Left ventricle myocardium superior (tissue), 1 donor: ENCODE measurements around the gene SLC12A2. TPM values are rescaled to one million over a fixed set of nuclear protein-coding genes. Genes with fewer than 3 reads are reported as not detected.

ENCODE experiments used
- ATAC-seq: fragments of 200-7000 bp; cut with Tn5 transposase; one replicate; pipeline ENCODE4 v1.9.1; 2020; ENCODE audit warnings: mild to moderate bottlenecking, moderate library complexity
- DNase-seq: peaks from one replicate; pipeline ENCODE4 v3.0.0-alpha.2; 2020
- intact Hi-C: fragments of 100-400 bp; cut with micrococcal nuclease; formaldehyde crosslinking; loops from one replicate; pipeline ENCODE4 v1.11.0; 2022
- long read RNA-seq: library from polyadenylated mRNA; unstranded; transcript quantifications from one replicate; pipeline ENCODE4 v2.0.0, GENCODE V29; 2021
- total RNA-seq: library from RNA; stranded (reverse); fragmentation: NEBNext Ultra II Directional; extraction: Animal tissue kit (Norgen Biotek cat#: 25700); gene quantifications from one replicate; pipeline ENCODE4 v1.2.1, GENCODE V29; 2021
- donor health status: DM: no; HTN: yes; CAD: no; lungs with severe emphysema.

SLC12A2 gene
- 11.0 TPM for total RNA-seq
- long read RNA-seq, full-length matches to known transcripts = 2 of 8 reads
- long read RNA-seq, partial matches to known transcripts = 3 of 8 reads
- long read RNA-seq, other reads (novel, unspliced or antisense) = 3 of 8 reads

DNA sequence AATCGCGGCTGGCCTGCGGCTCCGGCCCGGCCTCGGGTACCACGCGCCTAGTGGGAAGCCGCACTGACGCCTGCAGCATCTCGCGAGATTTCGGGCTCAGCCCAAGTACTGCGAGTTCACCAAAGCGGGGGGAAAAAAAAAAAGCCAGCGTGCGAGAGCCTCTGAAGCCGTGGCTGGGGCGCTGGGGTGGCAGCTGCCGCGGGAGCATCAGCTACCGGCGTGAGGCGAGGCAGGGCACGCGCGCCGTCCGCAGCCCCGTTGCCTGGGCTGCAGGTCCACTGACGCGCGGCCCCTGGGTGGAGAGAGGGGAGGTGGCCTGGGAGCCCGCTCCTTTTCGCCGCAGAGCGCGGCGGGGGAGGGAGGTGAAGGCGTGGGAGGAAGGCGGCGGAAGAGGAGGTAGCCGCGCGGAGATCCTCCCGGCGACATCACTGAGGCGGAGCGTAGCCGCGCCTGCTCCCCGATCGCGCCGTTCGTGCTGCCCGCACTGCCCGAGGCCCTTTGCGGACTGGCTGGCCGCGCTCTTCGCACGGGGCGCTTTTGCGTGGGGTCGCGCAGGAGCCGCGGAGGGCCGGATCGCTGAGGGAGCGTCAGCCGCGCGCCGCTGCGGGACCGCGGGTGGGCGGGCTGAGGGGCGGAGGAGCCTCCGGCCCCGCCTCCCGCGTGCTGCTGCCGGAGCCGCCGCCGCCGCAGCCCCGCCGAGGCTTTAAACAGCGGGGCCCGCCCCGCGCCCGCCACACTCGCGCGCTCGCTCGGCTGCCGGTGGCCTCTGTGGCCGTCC, at the start of gene SLC12A2:
Gene SLC12A2 (plus strand): TSS at position 734 of the 778 bp plus-strand sequence. CDS start 189 bp downstream, outside the sequence.
- ATAC-seq (peak; percentile 93), DNase-seq (peak; percentile 94)
- intact Hi-C loops = no loop called here

DNA sequence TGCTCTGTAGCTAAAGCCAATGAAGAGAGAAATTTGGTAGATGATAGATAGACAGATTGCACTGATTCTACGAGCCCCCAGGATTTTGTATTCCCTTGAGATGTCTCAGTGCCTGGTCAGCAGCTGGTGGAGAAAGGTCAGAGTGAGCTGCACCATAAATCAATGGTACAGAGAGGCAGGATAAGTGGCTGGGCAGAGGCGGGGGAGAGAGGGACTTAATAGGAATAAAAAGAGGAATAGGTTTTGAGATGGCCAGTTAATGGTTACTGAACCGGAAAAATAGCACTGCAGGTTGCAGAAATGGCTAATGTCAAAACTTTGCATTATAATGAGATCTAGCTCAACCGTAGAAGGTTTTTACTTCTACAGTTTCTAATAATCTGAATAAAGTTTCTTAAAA, 47.9 kb upstream of the SLC12A2 start:
- DNase-seq (no peak), ATAC-seq (no peak)
- intact Hi-C loops = no loop called here

DNA sequence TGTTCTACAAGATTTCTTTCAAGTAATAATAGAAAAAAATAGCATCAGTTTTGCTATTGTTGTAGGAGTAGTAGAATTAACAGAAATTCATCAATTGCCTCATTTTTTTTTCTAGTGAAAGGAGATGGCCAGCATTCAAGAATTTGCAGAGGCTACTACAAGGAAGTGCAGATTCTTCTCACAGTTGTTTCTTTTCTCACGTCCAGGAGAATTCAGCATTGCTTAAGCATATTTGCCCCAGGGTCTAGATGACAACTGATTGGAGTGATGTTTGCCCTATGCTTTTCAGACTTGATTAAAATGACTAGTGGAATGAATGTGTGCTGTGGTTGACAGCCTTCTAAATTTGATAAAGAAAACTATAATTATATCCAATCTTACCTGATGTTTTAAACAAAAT, 46.6 kb upstream of the SLC12A2 start:
- no peak for ATAC-seq
- intact Hi-C loops = no loop called here
- DNase-seq = no peak

DNA sequence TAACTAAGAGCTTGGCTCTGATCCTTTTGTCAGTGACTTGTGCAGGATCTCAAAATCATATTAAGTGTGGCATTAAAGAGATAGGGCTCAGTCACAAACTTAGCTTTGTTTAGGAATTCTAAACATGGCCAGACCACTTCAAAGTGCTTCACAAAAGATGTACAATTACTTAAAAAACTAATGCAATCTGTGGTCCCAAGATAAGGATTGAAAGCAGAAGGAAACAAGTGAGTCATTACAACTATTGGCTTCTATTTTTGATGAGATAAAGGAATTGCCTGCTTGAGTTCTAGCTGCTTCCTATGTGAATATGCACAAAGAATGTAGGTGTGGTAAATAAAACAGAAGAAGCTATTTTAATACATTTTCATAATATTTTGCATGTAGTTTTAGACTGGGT, 44.9 kb upstream of the SLC12A2 start:
- DNase-seq = no peak
- peak; percentile 43 for ATAC-seq
- intact Hi-C loops = no loop called here

DNA sequence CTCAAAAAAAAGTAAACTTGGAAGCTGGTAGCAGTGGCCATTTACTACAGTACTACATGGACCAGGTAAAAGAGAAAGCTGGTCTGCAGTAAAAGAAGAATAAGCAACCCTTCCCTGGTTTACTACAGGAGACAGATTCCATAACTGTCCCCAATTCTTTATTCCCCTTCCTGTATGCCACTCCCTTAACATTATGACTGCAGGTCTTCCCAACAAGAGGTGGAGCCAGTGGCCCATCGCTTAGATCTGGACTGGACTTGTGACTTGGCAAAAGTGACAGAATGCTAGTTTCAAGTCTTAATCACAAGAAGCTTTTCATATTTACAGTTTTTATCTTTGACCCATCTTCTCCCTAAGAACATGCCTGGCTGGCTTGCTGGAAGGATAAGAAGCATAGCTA, 42.6 kb upstream of the SLC12A2 start:
- ATAC-seq (no peak), DNase-seq (no peak)

DNA sequence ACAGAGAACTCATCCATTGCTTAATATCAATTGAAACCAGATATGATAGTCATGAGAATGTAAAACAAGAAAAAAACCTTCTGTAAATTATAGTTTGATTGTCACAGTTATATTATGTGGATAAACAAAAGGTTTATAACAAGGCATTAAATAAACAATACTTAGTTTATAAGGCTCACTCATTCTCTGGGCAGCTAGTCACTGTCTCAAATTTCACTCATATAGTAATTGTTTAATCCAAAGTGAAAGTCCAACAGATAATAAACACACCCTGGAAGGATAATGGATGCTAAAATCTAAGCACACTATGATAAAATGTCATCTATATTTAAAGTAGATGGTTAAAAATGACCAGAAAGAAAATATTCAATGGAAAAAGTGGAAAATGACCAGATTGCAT, 30.8 kb upstream of the SLC12A2 start:
- intact Hi-C loops = no loop called here
- no peak for DNase-seq
- ATAC-seq = no peak

More for the DNA sequence above, 42.6 kb upstream of the SLC12A2 start:
- intact Hi-C loops = no loop called here

DNA sequence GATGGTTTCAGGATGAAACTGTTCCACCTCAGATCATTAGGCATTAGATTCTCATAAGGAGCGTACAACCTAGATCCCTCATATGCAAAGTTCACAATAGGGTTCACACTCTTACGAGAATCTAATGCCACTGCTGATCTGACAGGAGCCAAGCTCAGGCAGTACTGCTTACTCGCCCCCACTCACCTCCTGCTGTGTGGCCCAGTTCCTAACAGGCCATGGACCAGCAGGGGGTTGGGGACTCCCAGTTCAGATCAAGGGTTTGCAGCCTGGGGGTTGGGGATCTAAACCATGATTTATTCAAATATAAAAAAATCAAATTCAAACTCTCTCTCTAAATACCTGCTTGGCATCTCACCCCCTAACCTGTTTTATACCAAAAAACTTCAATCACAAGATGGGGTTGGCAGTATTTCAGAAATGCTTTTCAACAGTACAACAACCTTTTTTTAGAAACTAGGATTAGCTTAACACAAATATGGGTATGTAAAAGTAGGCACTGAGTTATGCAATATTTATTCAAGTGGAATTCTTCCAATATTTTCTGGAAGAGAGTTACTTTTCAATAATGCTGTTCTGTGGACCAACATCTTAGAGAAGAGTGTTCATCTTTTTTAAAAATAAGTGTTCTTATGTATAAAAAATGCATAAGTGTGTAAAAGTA, 30.1 kb upstream of the SLC12A2 start:
- no peak for DNase-seq
- peak; percentile 60 for ATAC-seq
- intact Hi-C loops = no loop called here

DNA sequence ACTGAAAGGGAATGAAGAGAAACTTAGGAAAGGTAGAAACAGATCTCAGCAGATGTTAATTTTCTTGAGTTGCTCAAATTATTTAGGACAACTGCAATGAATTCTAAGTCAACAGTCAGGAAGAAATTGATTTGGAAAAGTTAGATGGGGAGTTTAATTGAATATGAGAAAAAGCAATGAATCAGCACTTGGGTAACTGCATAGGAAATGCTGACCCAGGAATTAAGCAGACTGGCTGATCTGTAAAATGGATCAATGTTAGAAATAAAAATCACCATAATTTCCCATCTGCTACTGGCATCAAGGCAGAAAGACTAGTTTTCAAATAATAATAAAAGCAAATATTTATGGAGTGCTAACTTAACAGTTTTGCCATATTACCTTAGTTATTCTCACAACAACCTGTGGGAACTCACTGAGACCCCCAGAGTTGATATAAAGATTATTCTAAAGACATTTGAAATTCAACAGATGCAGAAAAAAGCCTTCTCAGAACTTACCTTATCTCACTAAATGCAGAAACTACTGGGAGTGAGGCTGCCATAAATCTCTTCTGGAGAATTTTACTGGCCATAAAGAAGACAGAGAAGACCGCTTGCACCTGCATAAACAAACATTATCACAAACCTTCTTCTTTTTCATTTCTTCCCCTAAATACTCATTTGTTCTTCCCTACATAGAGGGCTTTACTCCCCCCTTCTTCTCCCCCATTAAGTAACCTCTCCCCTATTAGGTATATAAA, 22.8 kb upstream of the SLC12A2 start:
- intact Hi-C loops = no loop called here
- no peak for DNase-seq

DNA sequence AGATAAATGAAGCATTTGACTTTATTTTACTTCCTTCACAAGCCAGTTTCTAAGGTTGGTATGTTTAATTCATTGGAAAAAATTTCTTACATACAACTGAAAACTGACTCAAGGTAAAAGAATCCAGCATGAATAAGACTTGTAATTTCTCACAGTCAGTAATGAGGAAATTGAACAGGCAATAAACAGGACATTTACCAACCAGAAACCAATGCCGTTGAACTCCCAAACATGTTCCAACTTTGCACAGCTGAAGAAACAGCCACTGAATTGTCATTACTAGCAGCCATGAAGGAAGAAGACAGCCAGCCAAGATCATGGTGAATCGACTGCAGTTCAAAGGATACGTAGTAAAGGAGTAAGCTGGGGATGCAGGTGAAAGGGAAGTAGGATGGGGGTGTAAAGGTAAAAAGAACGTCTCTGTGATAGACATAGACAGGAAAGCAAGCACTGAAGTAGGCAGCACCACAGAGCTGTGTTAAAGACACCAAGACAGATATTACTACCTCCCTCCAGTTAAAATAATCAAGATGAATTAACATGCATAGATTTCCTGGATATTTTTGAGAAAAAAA, 21.3 kb upstream of the SLC12A2 start:
- DNase-seq = no peak
- ATAC-seq = no peak
- intact Hi-C loops = no loop called here

More for the DNA sequence above, 22.8 kb upstream of the SLC12A2 start:
- ATAC-seq = no peak

DNA sequence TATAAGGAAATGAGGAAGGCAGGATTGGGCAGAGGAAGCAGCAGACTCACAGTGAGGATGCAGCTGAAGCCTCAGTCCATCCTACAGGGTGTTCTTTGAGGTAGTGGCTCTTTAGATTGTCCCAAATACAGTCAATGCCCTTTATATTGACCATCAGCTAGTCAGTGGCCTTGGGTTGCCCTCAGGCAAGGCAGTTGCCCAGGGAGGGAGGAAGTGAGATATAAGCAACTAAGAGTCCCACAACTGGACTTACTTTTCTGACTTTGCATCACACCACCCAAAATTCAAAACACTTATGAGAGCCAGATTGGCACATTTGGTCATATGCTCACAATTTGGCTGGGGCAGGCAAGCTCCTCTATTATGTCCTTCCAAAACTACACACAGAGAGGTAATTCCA, 9.4 kb upstream of the SLC12A2 start:
- DNase-seq = no peak
- intact Hi-C loops = no loop called here
- ATAC-seq = no peak

DNA sequence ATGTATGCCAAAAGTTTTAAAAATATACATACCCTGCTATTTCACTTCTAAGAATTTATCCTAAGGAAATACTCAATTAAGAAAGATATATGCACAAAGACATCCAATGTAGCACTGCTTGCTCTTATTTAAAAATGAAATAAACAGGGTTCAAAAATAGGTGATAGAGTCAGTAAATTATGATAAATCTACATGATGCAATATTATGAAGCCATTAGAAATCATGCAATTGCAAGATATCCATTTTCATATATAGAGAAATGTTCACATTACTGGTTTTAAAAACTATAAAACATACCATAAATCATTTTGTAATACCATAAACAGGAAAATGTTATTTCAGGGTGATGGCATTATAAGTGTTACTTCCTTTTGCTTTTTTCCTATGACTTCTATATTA, 8.6 kb upstream of the SLC12A2 start:
- DNase-seq (no peak), ATAC-seq (no peak)
- intact Hi-C loops = no loop called here

DNA sequence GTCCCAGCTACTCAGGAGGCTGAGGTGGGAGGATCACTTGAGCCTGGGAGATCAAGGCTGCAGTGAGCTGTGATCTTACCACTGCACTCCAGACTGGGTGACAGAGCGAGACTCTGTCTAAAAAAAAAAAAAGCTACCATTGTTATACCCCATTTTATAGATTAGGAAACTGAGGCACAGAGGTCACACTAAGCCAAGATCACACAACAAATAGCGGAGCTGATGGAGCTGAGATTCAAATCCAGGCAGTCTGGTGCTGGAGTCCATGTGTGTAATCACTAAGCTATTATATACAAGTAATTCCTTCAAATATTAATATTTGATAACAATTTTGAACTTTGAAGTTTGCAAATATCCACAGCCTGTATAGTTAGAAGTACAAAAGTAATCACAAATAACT, 6.0 kb upstream of the SLC12A2 start:
- intact Hi-C loops = no loop called here
- DNase-seq (no peak), ATAC-seq (no peak)

DNA sequence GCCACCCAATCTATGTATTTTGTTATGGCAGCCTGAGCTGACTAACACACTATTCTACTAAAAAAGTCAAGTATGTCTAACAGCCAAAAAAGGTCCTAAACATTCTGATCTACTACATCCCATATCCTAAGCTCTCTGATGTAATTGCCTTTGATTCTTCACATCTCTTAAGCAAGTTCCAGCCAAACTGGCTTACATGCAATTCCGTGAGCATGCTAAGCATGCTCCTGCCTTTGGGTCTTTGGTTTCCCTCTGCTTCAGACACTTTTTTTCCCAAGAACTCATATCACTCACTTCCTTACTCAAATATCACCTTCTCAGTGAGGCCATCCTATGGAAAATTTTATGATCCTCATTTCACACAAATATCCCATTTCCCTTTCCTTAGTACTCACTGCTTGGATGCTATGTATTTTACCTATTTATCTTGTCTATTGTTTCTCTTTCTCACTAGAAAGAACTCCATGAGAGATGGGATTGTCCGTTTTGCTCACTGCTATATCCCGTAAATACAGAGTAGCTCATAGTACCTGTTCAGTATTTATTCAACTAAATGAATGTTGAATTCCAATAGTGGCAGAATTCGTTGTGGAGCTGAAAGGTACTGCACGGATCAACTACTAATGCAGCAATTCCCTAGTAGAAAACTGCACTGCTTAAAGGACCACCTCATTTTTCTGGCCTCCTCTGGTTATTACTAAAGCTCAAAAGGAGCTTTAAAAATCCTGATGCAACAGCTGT, 2.3 kb upstream of the SLC12A2 start:
- intact Hi-C loops = no loop called here
- DNase-seq (no peak), ATAC-seq (no peak)

DNA sequence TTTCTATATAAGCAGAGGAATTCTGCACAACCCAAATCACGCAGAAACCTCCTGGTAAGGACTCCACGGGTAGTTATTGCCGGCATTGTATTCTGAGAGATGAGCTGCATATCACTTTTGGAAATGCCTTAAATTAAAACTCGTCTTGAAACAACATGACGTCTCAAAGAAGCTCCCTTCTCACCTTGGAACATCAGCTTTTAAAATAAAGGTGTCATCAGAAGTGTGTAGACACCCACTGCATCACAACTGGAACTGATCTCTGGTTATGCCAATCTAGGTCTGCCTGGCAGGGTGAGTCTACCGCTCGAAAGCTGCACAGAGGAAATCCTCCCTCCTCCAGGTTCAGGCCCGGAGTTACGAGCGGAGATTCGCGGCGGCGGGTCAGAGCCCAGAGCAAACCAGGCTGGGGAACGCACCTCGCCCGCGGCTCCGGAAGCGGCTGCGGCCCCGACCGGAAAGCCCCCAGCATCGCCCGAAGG, 974 bp upstream of the SLC12A2 start:
- peak; percentile 38 for ATAC-seq
- DNase-seq = no peak
- intact Hi-C loops = no loop called here

DNA sequence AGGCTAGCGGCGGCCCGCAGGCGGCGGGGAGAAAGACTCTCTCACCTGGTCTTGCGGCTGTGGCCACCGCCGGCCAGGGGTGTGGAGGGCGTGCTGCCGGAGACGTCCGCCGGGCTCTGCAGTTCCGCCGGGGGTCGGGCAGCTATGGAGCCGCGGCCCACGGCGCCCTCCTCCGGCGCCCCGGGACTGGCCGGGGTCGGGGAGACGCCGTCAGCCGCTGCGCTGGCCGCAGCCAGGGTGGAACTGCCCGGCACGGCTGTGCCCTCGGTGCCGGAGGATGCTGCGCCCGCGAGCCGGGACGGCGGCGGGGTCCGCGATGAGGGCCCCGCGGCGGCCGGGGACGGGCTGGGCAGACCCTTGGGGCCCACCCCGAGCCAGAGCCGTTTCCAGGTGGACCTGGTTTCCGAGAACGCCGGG, 253 bp downstream of the SLC12A2 start:
- intact Hi-C loops = no loop called here
- no peak for DNase-seq
- ATAC-seq = peak; percentile 56

DNA sequence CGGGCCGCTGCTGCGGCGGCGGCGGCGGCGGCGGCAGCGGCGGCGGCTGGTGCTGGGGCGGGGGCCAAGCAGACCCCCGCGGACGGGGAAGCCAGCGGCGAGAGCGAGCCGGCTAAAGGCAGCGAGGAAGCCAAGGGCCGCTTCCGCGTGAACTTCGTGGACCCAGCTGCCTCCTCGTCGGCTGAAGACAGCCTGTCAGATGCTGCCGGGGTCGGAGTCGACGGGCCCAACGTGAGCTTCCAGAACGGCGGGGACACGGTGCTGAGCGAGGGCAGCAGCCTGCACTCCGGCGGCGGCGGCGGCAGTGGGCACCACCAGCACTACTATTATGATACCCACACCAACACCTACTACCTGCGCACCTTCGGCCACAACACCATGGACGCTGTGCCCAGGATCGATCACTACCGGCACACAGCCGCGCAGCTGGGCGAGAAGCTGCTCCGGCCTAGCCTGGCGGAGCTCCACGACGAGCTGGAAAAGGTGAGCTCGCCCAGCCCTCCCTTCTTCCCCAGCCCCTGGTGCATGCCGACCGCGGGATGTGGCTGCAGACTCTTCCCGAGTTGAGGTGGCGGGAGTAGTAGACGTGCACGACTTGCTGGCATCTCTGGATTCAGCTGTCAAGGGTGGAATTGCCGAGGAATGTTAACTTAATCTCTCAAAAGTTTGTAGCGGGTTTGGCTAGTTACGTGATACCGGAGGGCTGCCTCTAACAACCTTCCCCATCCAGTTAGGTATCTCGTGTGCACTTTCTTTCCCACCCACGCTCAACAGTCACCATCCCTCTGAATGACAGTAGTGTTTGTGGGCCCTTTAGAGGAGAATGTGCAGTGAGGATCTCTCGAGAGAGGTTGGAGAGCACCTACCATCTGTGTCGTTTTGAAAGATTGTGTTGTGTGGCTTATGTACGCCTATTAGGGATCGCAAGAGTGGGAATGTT, 932 bp downstream of the SLC12A2 start:
- intact Hi-C loops = no loop called here
- ATAC-seq = no peak
- DNase-seq = peak; percentile 58

DNA sequence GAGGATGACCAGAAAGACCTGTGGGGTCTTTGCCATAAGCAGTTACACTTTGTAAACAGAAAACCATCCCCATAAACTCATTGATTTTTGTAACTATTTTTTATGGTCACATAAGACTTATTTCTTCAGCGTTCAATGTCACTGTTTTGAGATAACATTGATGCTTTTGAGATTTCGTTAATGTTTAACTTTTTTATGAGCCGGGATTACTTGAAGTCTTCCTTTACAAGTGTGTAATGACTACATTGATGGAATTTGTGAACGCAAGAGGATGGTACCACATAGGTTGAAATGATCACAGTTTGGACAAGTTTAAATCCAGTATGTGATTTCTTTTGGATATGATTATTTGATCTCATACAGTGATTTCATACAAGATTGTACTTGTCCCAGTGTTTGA, 1.8 kb downstream of the SLC12A2 start:
- no peak for ATAC-seq
- intact Hi-C loops = no loop called here
- no peak for DNase-seq

DNA sequence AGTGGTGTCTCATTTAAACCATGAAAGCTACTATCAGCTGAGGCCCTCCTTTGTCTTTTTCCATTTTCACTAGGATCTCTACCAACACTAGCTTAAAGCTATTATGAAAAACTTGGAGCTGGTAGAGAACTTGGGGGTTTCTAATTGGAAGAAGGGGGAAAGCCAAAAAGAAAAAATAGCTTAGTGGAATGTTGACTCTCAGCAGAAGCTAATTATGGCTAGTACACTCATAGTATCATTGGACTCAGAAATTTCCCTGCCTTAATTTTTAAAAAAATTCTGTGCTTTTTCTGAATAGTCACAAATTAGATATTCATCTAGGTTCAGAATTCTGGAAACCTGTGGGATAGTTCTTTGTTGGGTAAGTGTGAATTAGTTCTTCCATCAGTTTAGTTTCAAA, 8.0 kb downstream of the SLC12A2 start:
- intact Hi-C loops = no loop called here
- DNase-seq (no peak), ATAC-seq (no peak)
